Osteoblast (primary cell): ENCODE data around the gene SLC9A1. TPM values are rescaled to one million over a fixed set of nuclear protein-coding genes. Genes with fewer than 3 reads are reported as not detected.
"Not testable (repeated sequence)": the region's sequence is repeated elsewhere in the genome, so short reads cannot be mapped to it uniquely, and the experiment has no call there.

Source experiments
- DNase-seq: peaks from one replicate; pipeline ENCODE4 v3.0.0; 2011; ENCODE audit warnings: low spot score, mixed read lengths; ENCODE audit not compliant: insufficient read length; ENCODE audit errors: missing footprints
- H2AFZ ChIP-seq: 2 replicates; pipeline ENCODE4 v1.6.0; 2011; ENCODE audit warnings: mild to moderate bottlenecking, low read length
- H3K27ac ChIP-seq: 2 replicates; pipeline ENCODE4 v1.5.1; 2011; ENCODE audit warnings: mild to moderate bottlenecking, low read depth, low read length, moderate library complexity
- H3K27me3 ChIP-seq: 2 replicates; pipeline ENCODE4 v1.6.0; 2012; ENCODE audit warnings: mild to moderate bottlenecking, control low read depth, inconsistent platforms, low read length, moderate library complexity; ENCODE audit not compliant: insufficient read depth
- H3K36me3 ChIP-seq: 2 replicates; pipeline ENCODE4 v1.5.1; 2011; ENCODE audit warnings: mild to moderate bottlenecking, low read length, control low read depth, moderate library complexity; ENCODE audit not compliant: insufficient read depth
- H3K4me1 ChIP-seq: 2 replicates; pipeline ENCODE4 v1.5.1; 2011; ENCODE audit warnings: mild to moderate bottlenecking, low read length, control low read depth, moderate library complexity; ENCODE audit not compliant: insufficient read depth
- H3K4me2 ChIP-seq: 2 replicates; pipeline ENCODE4 v1.6.0; 2011; ENCODE audit warnings: mild to moderate bottlenecking, low read length; ENCODE audit not compliant: insufficient read depth
- H3K4me3 ChIP-seq: fragments of 200-600 bp; sonication (generic); 3 replicates; pipeline ENCODE4 v1.5.1; 2012; ENCODE audit warnings: mild to moderate bottlenecking, low read length, inconsistent platforms; ENCODE audit not compliant: insufficient read depth
- H3K79me2 ChIP-seq: 2 replicates; pipeline ENCODE4 v1.6.0; 2012; ENCODE audit warnings: mild to moderate bottlenecking, low read length, control low read depth, inconsistent platforms; ENCODE audit not compliant: insufficient read depth
- H3K9me3 ChIP-seq: 2 replicates; pipeline ENCODE4 v1.5.1; 2011; ENCODE audit warnings: low read depth, low read length, control low read depth
- H4K20me1 ChIP-seq: 2 replicates; pipeline ENCODE4 v1.6.0; 2012; ENCODE audit warnings: mild to moderate bottlenecking, low read length, control low read depth; ENCODE audit not compliant: insufficient read depth
- CTCF ChIP-seq: IDR thresholded peaks from 2 replicates; pipeline ENCODE4 v1.5.1; 2011; ENCODE audit warnings: mild to moderate bottlenecking, low read depth, low read length, moderate library complexity; ENCODE audit errors: extremely low read depth
- total RNA-seq: library from RNA; depleted of rRNA; stranded (reverse); fragments of >200 nt; gene quantifications from 2 replicates; pipeline ENCODE4 v1.2.3, GENCODE V29; 2012

The SLC9A1 gene
- total RNA-seq, 1 donor, result 7.6 TPM

- H2AFZ ChIP-seq, result no peak overlapping the region
- H3K36me3 ChIP-seq, result no peaks in the 10 kb centered on the region
- no peaks in the 10 kb centered on the region for H3K4me1 ChIP-seq
- no peak overlapping the region for H3K4me3 ChIP-seq
- DNase-seq, result no peak
- no peaks in the 10 kb centered on the region for H3K27me3 ChIP-seq
- H3K79me2 ChIP-seq, result no peaks in the 10 kb centered on the region
- H3K4me2 ChIP-seq, result no peak overlapping the region
- TF ChIP-seq CTCF, result no peak
- no peaks in the 10 kb centered on the region for H3K9me3 ChIP-seq
- H3K27ac ChIP-seq, result no peak overlapping the region
- H4K20me1 ChIP-seq, result no peaks in the 10 kb centered on the region
Observed at GRCh38 chr1:27176323-27176722, 21.4 kb upstream of the SLC9A1 start.

GRCh38 chr1:27172992-27173391 is 18.1 kb upstream of the SLC9A1 start:
- not testable (repeated sequence) for H3K9me3 ChIP-seq, H3K79me2 ChIP-seq, H3K4me2 ChIP-seq, H3K27me3 ChIP-seq, DNase-seq, H4K20me1 ChIP-seq, H2AFZ ChIP-seq, H3K27ac ChIP-seq, H3K36me3 ChIP-seq, H3K4me3 ChIP-seq, H3K4me1 ChIP-seq

GRCh38 chr1:27166929-27167328 is 12.0 kb upstream of the SLC9A1 start:
- Histone ChIP-seq H3K79me2 (no peaks in the 10 kb centered on the region), H2AFZ (no peak overlapping the region), H4K20me1 (no peaks in the 10 kb centered on the region), H3K27ac (no peak overlapping the region), H3K27me3 (no peaks in the 10 kb centered on the region), H3K9me3 (no peaks in the 10 kb centered on the region), H3K36me3 (no peaks in the 10 kb centered on the region), H3K4me1 (peaks cover 6% of the 10 kb centered on the region), H3K4me3 (no peak overlapping the region), H3K4me2 (no peak overlapping the region)
- DNase-seq, result no peak
- TF ChIP-seq CTCF, result no peak

GRCh38 chr1:27166351-27166802 is 11.5 kb upstream of the SLC9A1 start:
- H2AFZ ChIP-seq, result no peak overlapping the region
- DNase-seq, result peak; percentile 78
- H4K20me1 ChIP-seq, result no peaks in the 10 kb centered on the region
- H3K36me3 ChIP-seq, result no peaks in the 10 kb centered on the region
- TF ChIP-seq CTCF, result no peak
- H3K79me2 ChIP-seq, result no peaks in the 10 kb centered on the region
- H3K4me1 ChIP-seq, result peaks cover 6% of the 10 kb centered on the region
- no peaks in the 10 kb centered on the region for H3K27me3 ChIP-seq
- no peaks in the 10 kb centered on the region for H3K9me3 ChIP-seq
- H3K4me2 ChIP-seq, result no peak overlapping the region
- H3K27ac ChIP-seq, result no peak overlapping the region
- no peak overlapping the region for H3K4me3 ChIP-seq
